Measurements from ENCODE around the gene CREB3L2. TPM values are rescaled to one million over a fixed set of nuclear protein-coding genes. Genes with fewer than 3 reads are reported as not detected.
"Not testable (repeated sequence)": the region's sequence is repeated elsewhere in the genome, so short reads cannot be mapped to it uniquely, and the experiment has no call there.

CREB3L2 gene
- total and polyA plus RNA-seq, 4 donors, result 7.4 to 89.1 (median 44.0) TPM

- ATAC-seq (ENCODE audit: insufficient read depth, low FRiP score) (no peak), DNase-seq (peak in 1 of 3 donors; percentile 42)
- Histone ChIP-seq H3K4me1 (ENCODE audit: control insufficient read depth in 5 of 5, insufficient read depth in 5 of 5, low read length in 5 of 5) (peaks cover 0 to under 1% (median 0%) of the 10 kb centered on the region in 5 donors), H3K4me3 (no peak overlapping the region), H3K9me3 (ENCODE audit: control insufficient read depth in 4 of 4, insufficient read depth in 3 of 4, low read length in 3 of 4) (peaks cover 0 to 10% (median 4%) of the 10 kb centered on the region in 4 donors), H3K27ac (ENCODE audit: low read depth in 1 of 2, low read length in 1 of 2) (no peak overlapping the region), H3K27me3 (ENCODE audit: control insufficient read depth in 3 of 3, insufficient read depth in 3 of 3, low read length in 2 of 3) (no peaks in the 10 kb centered on the region), H3K9ac (ENCODE audit: insufficient read depth in 1 of 2, low read length in 2 of 2) (no peak overlapping the region), H3K36me3 (ENCODE audit: control insufficient read depth in 4 of 4, insufficient read depth in 4 of 4, low read length in 4 of 4) (no peaks in the 10 kb centered on the region)
- TF ChIP-seq, protein P1, sequence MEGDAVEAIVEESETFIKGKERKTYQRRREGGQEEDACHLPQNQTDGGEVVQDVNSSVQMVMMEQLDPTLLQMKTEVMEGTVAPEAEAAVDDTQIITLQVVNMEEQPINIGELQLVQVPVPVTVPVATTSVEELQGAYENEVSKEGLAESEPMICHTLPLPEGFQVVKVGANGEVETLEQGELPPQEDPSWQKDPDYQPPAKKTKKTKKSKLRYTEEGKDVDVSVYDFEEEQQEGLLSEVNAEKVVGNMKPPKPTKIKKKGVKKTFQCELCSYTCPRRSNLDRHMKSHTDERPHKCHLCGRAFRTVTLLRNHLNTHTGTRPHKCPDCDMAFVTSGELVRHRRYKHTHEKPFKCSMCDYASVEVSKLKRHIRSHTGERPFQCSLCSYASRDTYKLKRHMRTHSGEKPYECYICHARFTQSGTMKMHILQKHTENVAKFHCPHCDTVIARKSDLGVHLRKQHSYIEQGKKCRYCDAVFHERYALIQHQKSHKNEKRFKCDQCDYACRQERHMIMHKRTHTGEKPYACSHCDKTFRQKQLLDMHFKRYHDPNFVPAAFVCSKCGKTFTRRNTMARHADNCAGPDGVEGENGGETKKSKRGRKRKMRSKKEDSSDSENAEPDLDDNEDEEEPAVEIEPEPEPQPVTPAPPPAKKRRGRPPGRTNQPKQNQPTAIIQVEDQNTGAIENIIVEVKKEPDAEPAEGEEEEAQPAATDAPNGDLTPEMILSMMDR (IDR thresholded peaks at IDR 0.05; ENCODE audit: control extremely low read depth, extremely low read depth), result no peak
- 96% methylated on average over 1 of the region's 1 CpG for WGBS, 2 donors
Measured at GRCh38 chr7:137834552-137834951, 167.3 kb downstream of the CREB3L2 start.

GRCh38 chr7:137832990-137833389 is 168.9 kb downstream of the CREB3L2 start:
- H3K9me3 ChIP-seq (ENCODE audit: control insufficient read depth in 4 of 4, insufficient read depth in 3 of 4, low read length in 3 of 4); H3K27me3 ChIP-seq (ENCODE audit: control insufficient read depth in 3 of 3, insufficient read depth in 3 of 3, low read length in 2 of 3); H3K4me1 ChIP-seq (ENCODE audit: control insufficient read depth in 5 of 5, insufficient read depth in 5 of 5, low read length in 5 of 5); H3K4me3 ChIP-seq; H3K9ac ChIP-seq (ENCODE audit: insufficient read depth in 1 of 2, low read length in 2 of 2); ATAC-seq (ENCODE audit: insufficient read depth, low FRiP score); DNase-seq; H3K36me3 ChIP-seq (ENCODE audit: control insufficient read depth in 4 of 4, insufficient read depth in 4 of 4, low read length in 4 of 4); H3K27ac ChIP-seq (ENCODE audit: low read depth in 1 of 2, low read length in 1 of 2): not testable (repeated sequence)
- WGBS, 2 donors, result 92 to 98% methylated on average over 2 of the region's 2 CpGs

DNA sequence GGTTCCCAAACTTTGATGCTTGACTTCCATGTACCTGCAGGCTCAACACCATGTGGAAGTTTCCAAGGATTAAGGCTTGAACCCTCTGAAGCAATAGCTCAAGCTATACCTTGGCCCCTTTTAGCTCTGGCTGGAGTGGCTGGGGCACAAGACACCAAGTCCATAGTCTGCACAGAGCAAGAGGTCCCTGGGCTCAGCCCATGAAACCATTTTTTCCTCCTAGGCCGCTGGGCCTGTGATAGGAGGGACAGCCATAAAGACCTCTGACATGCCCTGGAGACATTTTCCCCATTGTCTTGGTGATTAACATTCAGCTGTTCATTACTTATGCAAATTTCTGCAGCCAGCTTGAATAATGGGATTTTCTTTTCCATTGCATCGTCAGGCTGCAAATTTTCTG is 169.5 kb downstream of the CREB3L2 start:
- no peak overlapping the region for H3K9ac ChIP-seq (ENCODE audit: insufficient read depth in 1 of 2, low read length in 2 of 2)
- WGBS, 2 donors, result 96 to 100% methylated on average over 2 of the region's 2 CpGs
- DNase-seq, result no peak
- peaks cover 0 to 10% (median 4%) of the 10 kb centered on the region in 4 donors for H3K9me3 ChIP-seq (ENCODE audit: control insufficient read depth in 4 of 4, insufficient read depth in 3 of 4, low read length in 3 of 4)
- no peaks in the 10 kb centered on the region for H3K36me3 ChIP-seq (ENCODE audit: control insufficient read depth in 4 of 4, insufficient read depth in 4 of 4, low read length in 4 of 4)
- no peak overlapping the region for H3K27ac ChIP-seq (ENCODE audit: low read depth in 1 of 2, low read length in 1 of 2)
- TF ChIP-seq, protein P1 (IDR thresholded peaks at IDR 0.05; ENCODE audit: control extremely low read depth, extremely low read depth), result no peak
- H3K27me3 ChIP-seq (ENCODE audit: control insufficient read depth in 3 of 3, insufficient read depth in 3 of 3, low read length in 2 of 3), result no peaks in the 10 kb centered on the region
- no peak for ATAC-seq (ENCODE audit: insufficient read depth, low FRiP score)
- H3K4me3 ChIP-seq, result no peak overlapping the region
- H3K4me1 ChIP-seq (ENCODE audit: control insufficient read depth in 5 of 5, insufficient read depth in 5 of 5, low read length in 5 of 5), result peaks cover 0 to 4% (median 0%) of the 10 kb centered on the region in 5 donors

- not testable (repeated sequence) for H3K4me1 ChIP-seq (ENCODE audit: control insufficient read depth in 5 of 5, insufficient read depth in 5 of 5, low read length in 5 of 5); H3K9me3 ChIP-seq (ENCODE audit: control insufficient read depth in 4 of 4, insufficient read depth in 3 of 4, low read length in 3 of 4); DNase-seq; H3K4me3 ChIP-seq; H3K27ac ChIP-seq (ENCODE audit: low read depth in 1 of 2, low read length in 1 of 2); H3K9ac ChIP-seq (ENCODE audit: insufficient read depth in 1 of 2, low read length in 2 of 2); H3K27me3 ChIP-seq (ENCODE audit: control insufficient read depth in 3 of 3, insufficient read depth in 3 of 3, low read length in 2 of 3); ATAC-seq (ENCODE audit: insufficient read depth, low FRiP score); H3K36me3 ChIP-seq (ENCODE audit: control insufficient read depth in 4 of 4, insufficient read depth in 4 of 4, low read length in 4 of 4)
- 94 to 96% methylated on average over 1 of the region's 1 CpG for WGBS, 2 donors
Measured at GRCh38 chr7:137831555-137831954, 170.3 kb downstream of the CREB3L2 start.
